ENCODE data around the gene SYT9.

The SYT9 gene, protein sequence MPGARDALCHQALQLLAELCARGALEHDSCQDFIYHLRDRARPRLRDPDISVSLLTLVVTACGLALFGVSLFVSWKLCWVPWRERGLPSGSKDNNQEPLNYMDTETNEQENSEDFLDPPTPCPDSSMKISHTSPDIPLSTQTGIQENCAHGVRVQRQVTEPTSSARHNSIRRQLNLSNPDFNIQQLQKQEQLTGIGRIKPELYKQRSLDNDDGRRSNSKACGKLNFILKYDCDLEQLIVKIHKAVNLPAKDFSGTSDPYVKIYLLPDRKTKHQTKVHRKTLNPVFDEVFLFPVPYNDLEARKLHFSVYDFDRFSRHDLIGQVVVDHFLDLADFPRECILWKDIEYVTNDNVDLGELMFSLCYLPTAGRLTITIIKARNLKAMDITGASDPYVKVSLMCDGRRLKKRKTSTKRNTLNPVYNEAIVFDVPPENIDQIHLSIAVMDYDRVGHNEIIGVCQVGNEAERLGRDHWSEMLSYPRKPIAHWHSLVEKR
- 0 to 2.5 (median 0) reads per million in 9 experiments for total RNA-seq

DNA sequence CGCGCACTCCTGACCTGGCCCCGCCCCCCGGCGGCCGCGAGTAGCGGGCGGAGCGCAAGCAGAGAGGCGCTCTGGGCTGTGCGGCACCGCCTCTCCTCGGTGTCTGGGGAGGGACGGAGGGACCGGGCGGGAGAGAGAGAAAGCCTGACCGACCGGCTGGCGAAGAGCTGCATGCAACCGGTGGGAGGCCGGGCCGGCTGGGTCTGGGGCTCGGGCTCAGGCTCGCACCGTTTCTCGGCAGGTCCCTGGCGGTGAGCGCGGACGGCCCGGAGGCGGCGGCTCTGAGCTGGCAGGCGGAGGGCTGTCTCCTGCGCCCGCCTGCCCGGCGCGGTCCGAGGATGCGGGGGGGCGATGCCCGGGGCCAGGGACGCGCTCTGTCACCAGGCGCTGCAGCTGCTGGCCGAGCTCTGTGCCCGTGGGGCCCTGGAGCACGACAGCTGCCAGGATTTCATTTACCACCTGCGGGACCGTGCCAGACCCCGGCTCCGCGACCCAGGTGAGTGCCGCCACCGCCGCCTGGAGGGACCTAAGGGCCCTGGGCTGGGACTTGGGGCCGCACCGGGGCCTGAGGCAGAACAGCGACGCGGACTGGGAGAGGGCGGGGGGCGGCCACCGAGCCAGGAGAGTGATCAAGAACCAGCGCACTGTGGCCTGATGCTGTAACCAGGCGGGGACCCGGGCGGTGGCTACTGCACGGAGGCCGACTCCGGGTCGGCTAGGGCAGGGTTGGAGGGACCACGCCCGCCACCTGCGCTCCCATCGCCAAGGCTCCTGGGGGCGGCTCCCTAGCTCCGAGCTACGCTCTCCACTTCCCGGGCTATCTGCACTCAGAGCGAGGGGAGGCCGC, at the start of gene SYT9:
TSS of gene SYT9 (plus strand) at position 69 of the 847 bp plus-strand sequence. CDS start at position 352, 283 bp downstream.
- ATAC-seq (replicated peaks) (no peak), DNase-seq (no peak)
- H3K36me3 Mint-ChIP-seq (ENCODE audit: insufficient read depth): no peaks in the 10 kb centered on the region
- H3K27ac Mint-ChIP-seq: no peak within 1 kb of the TSS
- peaks cover 28 to 45% of the 10 kb centered on the region in 2 donors for H3K27me3 Mint-ChIP-seq
- H3K4me3 Mint-ChIP-seq: no peak within 1 kb of the TSS
- peaks cover 0 to 2% of the 10 kb centered on the region in 2 donors for H3K4me1 Mint-ChIP-seq (ENCODE audit: low read depth in 2 of 2)
- no peaks in the 10 kb centered on the region for H3K9me3 Mint-ChIP-seq

DNA sequence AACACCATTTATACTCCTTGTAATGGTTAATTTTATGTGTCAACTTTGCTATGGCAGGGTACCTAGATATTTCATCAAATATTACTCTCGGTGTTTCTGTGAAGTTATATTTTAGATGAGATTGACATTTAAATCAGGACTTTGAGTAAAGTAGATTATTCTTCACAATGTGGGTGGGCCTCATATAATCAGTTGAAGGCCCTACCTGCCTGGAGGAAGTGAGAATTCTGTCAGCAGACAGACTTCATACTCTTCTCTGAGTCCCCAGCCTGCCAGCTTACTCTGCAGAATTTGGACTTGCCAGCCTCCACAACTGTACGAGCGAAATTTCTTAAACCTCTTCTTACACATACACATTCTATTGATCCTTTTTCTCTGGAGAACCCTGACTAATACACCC, 49.3 kb upstream of the SYT9 start:
- DNase-seq (no peak), ATAC-seq (replicated peaks) (no peak)
- H3K4me3 Mint-ChIP-seq: no peak overlapping the region
- no peaks in the 10 kb centered on the region for H3K36me3 Mint-ChIP-seq (ENCODE audit: insufficient read depth)
- no peak overlapping the region for H3K27ac Mint-ChIP-seq
- no peaks in the 10 kb centered on the region for H3K4me1 Mint-ChIP-seq (ENCODE audit: low read depth in 2 of 2)
- H3K27me3 Mint-ChIP-seq: peaks cover 6 to 24% of the 10 kb centered on the region in 2 donors
- no peaks in the 10 kb centered on the region for H3K9me3 Mint-ChIP-seq

DNA sequence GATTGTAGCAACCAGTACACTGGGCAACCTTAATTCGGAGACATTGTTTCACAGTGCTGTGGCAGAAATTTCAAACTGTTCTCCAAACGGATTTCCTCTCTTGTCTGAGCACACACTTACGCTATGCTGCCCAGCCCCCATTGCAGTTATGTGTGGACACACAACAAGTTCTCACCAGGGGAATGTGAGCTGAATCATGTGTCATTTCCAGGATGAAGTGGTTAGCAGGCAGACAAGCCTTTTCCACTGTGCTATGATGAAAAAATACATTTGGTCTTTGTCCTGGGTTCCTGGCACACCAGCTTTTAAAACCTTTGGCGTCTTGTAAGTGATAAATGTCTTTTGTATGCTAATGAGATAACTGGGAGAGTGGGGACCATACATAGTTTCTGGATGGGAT, 46.9 kb upstream of the SYT9 start:
- DNase-seq: no peak
- no peak for ATAC-seq (replicated peaks)
- no peak overlapping the region for H3K4me3 Mint-ChIP-seq
- H3K9me3 Mint-ChIP-seq: no peaks in the 10 kb centered on the region
- H3K4me1 Mint-ChIP-seq (ENCODE audit: low read depth in 2 of 2): no peaks in the 10 kb centered on the region
- H3K27me3 Mint-ChIP-seq: peaks cover 6 to 26% of the 10 kb centered on the region in 2 donors
- no peaks in the 10 kb centered on the region for H3K36me3 Mint-ChIP-seq (ENCODE audit: insufficient read depth)
- no peak overlapping the region for H3K27ac Mint-ChIP-seq

DNA sequence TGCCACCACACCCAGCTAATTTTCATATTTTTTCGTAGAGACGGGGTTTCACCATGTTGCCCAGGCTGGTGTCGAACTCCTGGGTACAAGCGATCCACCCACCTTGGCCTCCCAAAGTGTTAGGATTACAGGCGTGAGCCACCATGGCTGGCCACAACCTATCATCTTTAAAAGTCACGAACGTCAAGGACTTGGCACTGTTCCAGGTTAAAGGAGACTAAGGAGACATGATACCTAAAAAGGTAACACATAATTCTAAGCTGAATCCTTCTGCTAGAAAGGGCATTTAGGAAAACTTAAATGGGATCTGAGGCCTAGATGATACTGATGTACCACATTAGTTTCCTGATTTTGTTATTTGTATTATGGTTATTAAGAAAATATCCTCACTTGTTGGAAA, 43.3 kb upstream of the SYT9 start:
- DNase-seq: no peak
- Mint-ChIP-seq H3K4me1 (ENCODE audit: low read depth in 2 of 2) (no peaks in the 10 kb centered on the region), H3K9me3 (peaks cover 0 to 4% of the 10 kb centered on the region in 2 donors), H3K27me3 (peaks cover 6 to 26% of the 10 kb centered on the region in 2 donors), H3K27ac (no peak overlapping the region), H3K36me3 (ENCODE audit: insufficient read depth) (no peaks in the 10 kb centered on the region), H3K4me3 (no peak overlapping the region)
- no peak for ATAC-seq (replicated peaks)

DNA sequence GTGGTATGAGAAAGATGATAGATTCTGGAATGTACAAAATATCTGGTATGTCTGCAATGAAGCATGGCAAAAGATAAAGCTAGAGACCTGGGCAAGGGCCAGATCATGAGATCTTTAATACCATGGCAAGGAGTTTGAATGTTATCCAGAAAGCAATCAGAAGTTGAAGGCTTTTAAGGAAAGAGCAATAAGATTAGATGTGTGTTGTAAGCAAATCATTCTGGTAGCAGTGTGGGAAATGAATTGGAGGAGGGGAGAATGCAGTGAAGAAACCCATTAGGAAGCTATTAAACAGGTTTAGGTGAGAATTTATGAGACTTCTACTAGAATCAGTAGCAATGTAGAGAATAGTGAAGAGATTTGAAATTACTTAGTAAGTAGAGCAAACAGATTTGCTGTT, 32.2 kb upstream of the SYT9 start:
- Mint-ChIP-seq H3K4me3 (no peak overlapping the region), H3K36me3 (ENCODE audit: insufficient read depth) (no peaks in the 10 kb centered on the region), H3K4me1 (ENCODE audit: low read depth in 2 of 2) (no peaks in the 10 kb centered on the region), H3K27ac (no peak overlapping the region), H3K9me3 (no peaks in the 10 kb centered on the region), H3K27me3 (peaks cover 0 to 14% of the 10 kb centered on the region in 2 donors)
- no peak for DNase-seq
- no peak for ATAC-seq (replicated peaks)

DNA sequence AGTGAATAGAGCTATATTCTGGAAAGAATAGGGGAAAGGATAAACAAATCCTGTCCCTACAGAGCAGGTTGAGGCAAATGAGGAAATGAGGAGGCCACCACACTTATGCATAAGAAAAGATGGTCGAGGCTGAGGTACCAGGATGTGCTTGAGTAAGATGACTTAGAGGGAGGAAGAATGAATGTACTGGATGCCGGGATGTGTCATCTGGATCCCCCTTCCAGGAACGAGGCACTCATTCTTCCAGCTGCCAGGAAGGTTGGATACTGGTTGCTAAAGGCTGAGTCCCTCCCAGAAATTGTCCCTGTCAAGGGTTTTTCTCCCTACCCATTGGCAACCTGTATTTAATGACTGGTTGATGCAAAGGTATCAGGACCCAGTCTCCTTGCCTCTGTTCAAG, 31.1 kb upstream of the SYT9 start:
- no peak overlapping the region for H3K27ac Mint-ChIP-seq
- DNase-seq (no peak), ATAC-seq (replicated peaks) (no peak)
- no peaks in the 10 kb centered on the region for H3K36me3 Mint-ChIP-seq (ENCODE audit: insufficient read depth)
- no peak overlapping the region for H3K4me3 Mint-ChIP-seq
- H3K27me3 Mint-ChIP-seq: peaks cover 0 to 14% of the 10 kb centered on the region in 2 donors
- no peaks in the 10 kb centered on the region for H3K4me1 Mint-ChIP-seq (ENCODE audit: low read depth in 2 of 2)
- H3K9me3 Mint-ChIP-seq: no peaks in the 10 kb centered on the region

DNA sequence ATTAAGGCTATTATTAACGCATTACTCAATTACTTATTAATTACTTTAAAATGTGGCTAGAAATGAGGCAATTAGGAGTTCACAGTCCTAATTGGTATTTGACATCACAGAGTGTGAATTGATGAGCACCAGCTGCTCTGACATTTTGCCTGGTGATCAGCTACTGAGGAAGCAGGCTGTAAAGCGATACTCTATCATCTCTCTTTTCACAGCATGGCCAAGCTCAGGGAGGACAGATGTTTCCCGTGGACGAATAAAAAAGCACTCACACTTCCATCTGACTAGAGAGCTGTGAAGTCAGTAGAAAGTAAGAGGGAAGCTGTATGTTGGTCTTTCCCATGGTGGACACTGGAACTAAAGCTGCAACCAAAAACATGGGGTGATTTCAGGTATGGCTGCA, 29.1 kb upstream of the SYT9 start:
- H3K4me1 Mint-ChIP-seq (ENCODE audit: low read depth in 2 of 2): no peaks in the 10 kb centered on the region
- no peaks in the 10 kb centered on the region for H3K9me3 Mint-ChIP-seq
- no peak overlapping the region for H3K27ac Mint-ChIP-seq
- DNase-seq (no peak), ATAC-seq (replicated peaks) (no peak)
- no peaks in the 10 kb centered on the region for H3K36me3 Mint-ChIP-seq (ENCODE audit: insufficient read depth)
- peaks cover 0 to 14% of the 10 kb centered on the region in 2 donors for H3K27me3 Mint-ChIP-seq
- no peak overlapping the region for H3K4me3 Mint-ChIP-seq

DNA sequence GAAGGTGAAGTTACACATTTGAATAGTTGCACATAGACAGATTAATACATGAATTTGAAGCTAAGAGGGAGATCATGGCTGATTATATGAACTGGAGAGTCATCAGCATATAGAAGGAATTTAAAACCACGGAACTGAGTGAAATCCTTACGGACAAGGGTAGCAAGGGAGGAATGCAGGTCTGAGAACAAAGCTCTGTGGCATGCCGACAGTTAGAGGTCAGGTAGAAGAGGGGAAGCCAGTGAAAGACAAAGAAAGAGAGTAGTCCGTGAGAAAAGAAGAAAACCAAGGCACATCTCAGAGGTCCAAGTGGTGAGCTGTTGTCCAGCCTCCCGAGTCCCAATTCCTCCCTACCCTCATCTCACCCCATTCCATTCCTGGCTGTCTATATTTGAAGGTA, 11.8 kb upstream of the SYT9 start:
- H3K4me3 Mint-ChIP-seq: no peak overlapping the region
- H3K9me3 Mint-ChIP-seq: peaks cover 0 to 2% of the 10 kb centered on the region in 2 donors
- no peaks in the 10 kb centered on the region for H3K4me1 Mint-ChIP-seq (ENCODE audit: low read depth in 2 of 2)
- no peak overlapping the region for H3K27ac Mint-ChIP-seq
- ATAC-seq (replicated peaks) (no peak), DNase-seq (no peak)
- no peaks in the 10 kb centered on the region for H3K36me3 Mint-ChIP-seq (ENCODE audit: insufficient read depth)
- peaks cover 23 to 31% of the 10 kb centered on the region in 2 donors for H3K27me3 Mint-ChIP-seq

DNA sequence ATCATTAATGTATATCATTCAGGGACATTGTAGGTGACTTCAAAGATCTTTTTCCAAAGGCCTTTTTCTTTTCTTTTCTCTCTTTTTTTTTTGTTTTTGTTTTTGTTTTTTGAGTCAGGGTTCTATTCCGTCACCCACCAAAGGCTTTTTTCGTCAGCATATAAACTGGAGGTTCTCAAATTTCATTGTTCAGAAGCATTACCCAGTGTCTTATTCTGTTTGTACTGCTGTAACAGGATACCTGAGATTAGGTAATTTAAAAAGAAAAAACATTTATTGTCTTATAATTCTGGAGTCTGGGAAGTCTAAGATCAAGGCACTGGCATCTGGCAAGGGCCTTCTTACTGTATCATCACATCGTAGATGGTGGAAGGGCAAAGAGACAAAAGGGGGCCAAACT, 6.4 kb upstream of the SYT9 start:
- H3K4me1 Mint-ChIP-seq (ENCODE audit: low read depth in 2 of 2): no peaks in the 10 kb centered on the region

DNA sequence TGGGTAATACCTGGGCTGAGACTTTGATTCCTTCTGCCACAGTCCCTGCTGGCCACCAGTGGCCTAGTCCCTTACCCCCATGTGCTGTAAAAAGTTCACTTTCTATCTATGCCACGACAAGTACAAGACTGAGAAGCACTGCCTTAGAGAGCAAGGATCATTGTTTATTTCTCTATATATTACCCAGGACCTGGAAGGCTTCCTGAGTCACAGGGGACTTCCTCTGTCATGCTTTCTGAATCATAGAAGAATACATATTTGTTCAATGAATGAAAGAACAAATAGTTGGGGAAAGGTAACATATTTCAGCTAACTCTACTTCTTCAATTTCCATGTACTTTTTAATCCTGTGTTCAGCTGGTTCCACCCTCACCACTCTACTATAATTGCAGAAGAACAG, 5.5 kb upstream of the SYT9 start:
- ATAC-seq (replicated peaks): no peak
- H3K9me3 Mint-ChIP-seq: no peaks in the 10 kb centered on the region

More for the DNA sequence above, 6.4 kb upstream of the SYT9 start:
- Mint-ChIP-seq H3K36me3 (ENCODE audit: insufficient read depth) (no peaks in the 10 kb centered on the region), H3K9me3 (no peaks in the 10 kb centered on the region), H3K27ac (no peak overlapping the region), H3K27me3 (peaks cover 10 to 11% of the 10 kb centered on the region in 2 donors), H3K4me3 (no peak overlapping the region)
- DNase-seq (no peak), ATAC-seq (replicated peaks) (no peak)

DNA sequence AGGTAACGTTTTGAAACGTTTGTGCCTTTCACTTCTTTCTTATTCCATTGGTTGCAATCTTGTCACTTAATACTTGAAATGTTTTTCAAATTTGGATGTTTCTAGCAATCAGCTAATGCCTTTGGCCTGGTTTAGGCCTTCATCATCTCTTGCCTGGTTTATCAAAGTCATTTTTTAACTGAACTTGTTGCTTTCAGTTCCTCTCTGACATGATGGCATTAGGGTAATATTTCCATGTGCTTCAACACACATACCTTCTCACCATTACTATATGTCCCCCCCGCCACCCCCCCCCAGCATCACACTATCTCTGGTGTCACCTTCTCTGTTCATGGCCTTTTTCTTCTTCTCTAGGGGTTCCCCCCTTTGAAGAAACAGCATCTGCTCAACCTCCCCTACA, 1.5 kb upstream of the SYT9 start:
- no peak overlapping the region for H3K27ac Mint-ChIP-seq
- peaks cover 24 to 45% of the 10 kb centered on the region in 2 donors for H3K27me3 Mint-ChIP-seq
- DNase-seq (no peak), ATAC-seq (replicated peaks) (no peak)
- no peaks in the 10 kb centered on the region for H3K36me3 Mint-ChIP-seq (ENCODE audit: insufficient read depth)
- H3K9me3 Mint-ChIP-seq: no peaks in the 10 kb centered on the region
- H3K4me1 Mint-ChIP-seq (ENCODE audit: low read depth in 2 of 2): peaks cover 0 to 2% of the 10 kb centered on the region in 2 donors
- no peak overlapping the region for H3K4me3 Mint-ChIP-seq

More for the DNA sequence above, 5.5 kb upstream of the SYT9 start:
- no peak overlapping the region for H3K4me3 Mint-ChIP-seq
- H3K27ac Mint-ChIP-seq: no peak overlapping the region
- no peaks in the 10 kb centered on the region for H3K36me3 Mint-ChIP-seq (ENCODE audit: insufficient read depth)
- no peaks in the 10 kb centered on the region for H3K4me1 Mint-ChIP-seq (ENCODE audit: low read depth in 2 of 2)
- H3K27me3 Mint-ChIP-seq: peaks cover 16 to 18% of the 10 kb centered on the region in 2 donors
- DNase-seq: no peak

DNA sequence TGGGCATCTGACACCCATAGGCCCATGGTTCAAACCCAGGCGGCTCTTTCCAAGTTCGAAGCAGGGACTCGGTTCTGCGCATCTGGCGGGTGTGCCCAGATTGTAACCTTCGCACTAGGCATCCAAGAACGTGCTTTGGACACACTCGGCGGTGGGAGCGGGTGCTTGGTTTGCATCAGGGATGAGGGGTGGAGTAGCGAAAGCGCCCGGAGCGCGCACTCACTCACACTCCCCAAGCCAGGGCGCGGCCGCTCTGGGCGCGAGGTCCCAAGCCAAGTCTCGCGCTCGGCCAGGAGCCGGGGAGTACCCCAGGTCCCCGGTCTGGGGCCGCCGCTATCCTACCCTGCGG, 243 bp upstream of the SYT9 start:
- H3K36me3 Mint-ChIP-seq (ENCODE audit: insufficient read depth): no peaks in the 10 kb centered on the region
- peaks cover 0 to 2% of the 10 kb centered on the region in 2 donors for H3K4me1 Mint-ChIP-seq (ENCODE audit: low read depth in 2 of 2)
- no peak for ATAC-seq (replicated peaks)
- no peaks in the 10 kb centered on the region for H3K9me3 Mint-ChIP-seq
- no peak overlapping the region for H3K4me3 Mint-ChIP-seq
- H3K27ac Mint-ChIP-seq: no peak overlapping the region
- H3K27me3 Mint-ChIP-seq: peaks cover 28 to 45% of the 10 kb centered on the region in 2 donors
- no peak for DNase-seq

DNA sequence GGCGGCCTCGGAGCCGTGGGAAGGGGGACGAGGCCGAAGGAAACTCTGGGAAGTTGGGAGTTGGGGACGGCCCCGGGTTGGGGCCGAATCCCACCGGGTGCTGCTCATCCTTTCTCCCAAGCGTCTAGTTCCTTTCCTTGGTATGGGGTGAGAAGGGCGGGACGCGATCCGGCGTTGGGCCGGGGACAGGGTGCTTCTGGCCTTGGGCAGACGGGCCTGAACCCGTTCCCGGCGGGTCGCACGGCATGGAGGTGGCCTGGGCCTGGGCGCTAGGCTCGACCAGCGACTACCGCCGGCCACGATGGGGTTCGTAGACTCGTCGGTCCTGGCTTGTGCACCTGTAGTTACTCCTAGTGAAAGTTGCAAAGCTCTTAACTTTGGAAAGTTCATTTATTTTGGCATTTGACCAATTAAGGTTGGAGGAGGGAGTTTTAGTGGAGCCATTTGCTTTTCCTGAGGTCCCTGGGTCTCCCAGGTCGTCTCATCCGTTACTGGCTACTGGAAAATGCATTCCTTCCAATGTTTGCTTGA, 1.0 kb downstream of the SYT9 start:
- peaks cover 0 to 2% of the 10 kb centered on the region in 2 donors for H3K4me1 Mint-ChIP-seq (ENCODE audit: low read depth in 2 of 2)
- DNase-seq: no peak
- no peaks in the 10 kb centered on the region for H3K36me3 Mint-ChIP-seq (ENCODE audit: insufficient read depth)
- H3K4me3 Mint-ChIP-seq: no peak overlapping the region
- ATAC-seq (replicated peaks): no peak
- peaks cover 27 to 45% of the 10 kb centered on the region in 2 donors for H3K27me3 Mint-ChIP-seq
- H3K27ac Mint-ChIP-seq: no peak overlapping the region
- no peaks in the 10 kb centered on the region for H3K9me3 Mint-ChIP-seq

Measured in effector memory CD8-positive, alpha-beta T cell (primary cell).